ENCODE data around the gene GNE. TPM values are rescaled to one million over a fixed set of nuclear protein-coding genes. Genes with fewer than 3 reads are reported as not detected.

The GNE gene
- total RNA-seq, 4 donors from 2014 or later: 9.6 to 20.0 (median 14.9) TPM

DNA sequence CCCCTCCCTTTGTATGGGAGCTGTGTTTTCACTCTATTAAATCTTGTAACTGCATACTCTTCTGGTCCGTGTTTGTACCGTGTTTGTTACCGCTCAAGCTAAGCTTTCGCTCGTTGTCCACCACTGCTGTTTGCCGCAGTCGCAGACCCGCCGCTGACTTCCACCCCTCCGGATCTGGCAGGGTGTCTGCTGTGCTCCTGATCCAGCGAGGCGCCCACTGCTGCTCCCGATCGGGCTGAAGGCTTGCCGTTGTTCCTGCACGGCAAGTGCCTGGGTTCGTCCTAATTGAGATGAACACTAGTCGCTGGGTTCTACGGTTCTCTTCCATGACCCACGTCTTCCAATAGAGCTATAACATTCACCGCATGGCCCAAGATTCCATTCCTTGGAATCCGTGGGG lies 6.6 kb upstream of the GNE start:
- WGBS: 94% methylated on average over 22 of the region's 22 CpGs
- H3K9me3 ChIP-seq: no peaks in the 10 kb centered on the region
- H3K27ac ChIP-seq: no peak overlapping the region
- H3K4me3 ChIP-seq: no peak overlapping the region
- H3K27me3 ChIP-seq: no peaks in the 10 kb centered on the region
- no peaks in the 10 kb centered on the region for H3K4me1 ChIP-seq
- TF ChIP-seq EP300 (IDR thresholded peaks at IDR 0.05): no peak
- TF ChIP-seq, protein P1, sequence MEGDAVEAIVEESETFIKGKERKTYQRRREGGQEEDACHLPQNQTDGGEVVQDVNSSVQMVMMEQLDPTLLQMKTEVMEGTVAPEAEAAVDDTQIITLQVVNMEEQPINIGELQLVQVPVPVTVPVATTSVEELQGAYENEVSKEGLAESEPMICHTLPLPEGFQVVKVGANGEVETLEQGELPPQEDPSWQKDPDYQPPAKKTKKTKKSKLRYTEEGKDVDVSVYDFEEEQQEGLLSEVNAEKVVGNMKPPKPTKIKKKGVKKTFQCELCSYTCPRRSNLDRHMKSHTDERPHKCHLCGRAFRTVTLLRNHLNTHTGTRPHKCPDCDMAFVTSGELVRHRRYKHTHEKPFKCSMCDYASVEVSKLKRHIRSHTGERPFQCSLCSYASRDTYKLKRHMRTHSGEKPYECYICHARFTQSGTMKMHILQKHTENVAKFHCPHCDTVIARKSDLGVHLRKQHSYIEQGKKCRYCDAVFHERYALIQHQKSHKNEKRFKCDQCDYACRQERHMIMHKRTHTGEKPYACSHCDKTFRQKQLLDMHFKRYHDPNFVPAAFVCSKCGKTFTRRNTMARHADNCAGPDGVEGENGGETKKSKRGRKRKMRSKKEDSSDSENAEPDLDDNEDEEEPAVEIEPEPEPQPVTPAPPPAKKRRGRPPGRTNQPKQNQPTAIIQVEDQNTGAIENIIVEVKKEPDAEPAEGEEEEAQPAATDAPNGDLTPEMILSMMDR (IDR thresholded peaks at IDR 0.05): no peak
- no peak for TF ChIP-seq POLR2AphosphoS5 (IDR thresholded peaks at IDR 0.05)
- TF ChIP-seq POLR2A (IDR thresholded peaks at IDR 0.05): no peak
- H3K36me3 ChIP-seq: no peaks in the 10 kb centered on the region
- no peak for DNase-seq (ENCODE audit: low spot score in 2 of 2)

GRCh38 chr9:36263683-36264082 lies 5.4 kb upstream of the GNE start:
- H3K4me3 ChIP-seq: no peak overlapping the region
- H3K27ac ChIP-seq: no peak overlapping the region
- no peaks in the 10 kb centered on the region for H3K27me3 ChIP-seq
- no peak for DNase-seq (ENCODE audit: low spot score in 2 of 2)
- no peak for TF ChIP-seq POLR2AphosphoS5 (IDR thresholded peaks at IDR 0.05)
- TF ChIP-seq POLR2A (IDR thresholded peaks at IDR 0.05): no peak
- TF ChIP-seq EP300 (IDR thresholded peaks at IDR 0.05): no peak
- TF ChIP-seq, protein P1 (IDR thresholded peaks at IDR 0.05): no peak
- H3K4me1 ChIP-seq: peaks cover 7% of the 10 kb centered on the region
- WGBS: 67% methylated on average over 2 of the region's 2 CpGs
- no peaks in the 10 kb centered on the region for H3K9me3 ChIP-seq
- H3K36me3 ChIP-seq: no peaks in the 10 kb centered on the region

DNA sequence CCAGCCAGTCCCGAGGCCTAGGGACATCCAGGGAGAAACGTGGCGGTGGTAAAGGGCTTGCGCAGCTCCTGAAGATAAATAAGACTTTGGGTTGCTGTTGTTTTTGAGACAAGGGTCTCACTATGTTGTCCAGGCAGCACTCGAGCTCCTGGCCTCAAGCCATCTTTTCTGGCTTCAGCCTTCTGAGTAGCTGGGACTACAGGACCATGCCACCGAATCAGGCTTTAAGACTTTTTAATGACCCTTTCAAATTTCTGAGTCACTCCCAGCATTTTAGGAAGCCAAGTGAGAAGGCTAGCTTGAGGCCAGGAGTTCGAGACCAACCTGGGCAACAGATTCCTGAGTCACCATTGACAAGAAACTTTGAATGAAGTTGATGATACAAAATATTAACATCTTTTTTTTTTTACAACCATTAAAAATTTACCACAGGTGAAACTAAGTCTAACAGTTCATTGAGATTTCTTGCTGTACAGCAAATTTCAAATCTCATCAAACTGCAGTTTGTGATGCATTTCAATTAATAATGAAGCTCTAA lies 817 bp upstream of the GNE start:
- WGBS: 32% methylated on average over 7 of the region's 7 CpGs
- TF ChIP-seq POLR2AphosphoS5 (IDR thresholded peaks at IDR 0.05): no peak
- TF ChIP-seq POLR2A (IDR thresholded peaks at IDR 0.05): no peak
- TF ChIP-seq EP300 (IDR thresholded peaks at IDR 0.05): no peak
- peak overlapping the region; percentile 98 for H3K27ac ChIP-seq
- peak overlapping the region; percentile 84 for H3K4me3 ChIP-seq
- H3K4me1 ChIP-seq: peaks cover 20% of the 10 kb centered on the region
- no peaks in the 10 kb centered on the region for H3K27me3 ChIP-seq
- H3K9me3 ChIP-seq: no peaks in the 10 kb centered on the region
- H3K36me3 ChIP-seq: no peaks in the 10 kb centered on the region
- DNase-seq (ENCODE audit: low spot score in 2 of 2): no peak

DNA sequence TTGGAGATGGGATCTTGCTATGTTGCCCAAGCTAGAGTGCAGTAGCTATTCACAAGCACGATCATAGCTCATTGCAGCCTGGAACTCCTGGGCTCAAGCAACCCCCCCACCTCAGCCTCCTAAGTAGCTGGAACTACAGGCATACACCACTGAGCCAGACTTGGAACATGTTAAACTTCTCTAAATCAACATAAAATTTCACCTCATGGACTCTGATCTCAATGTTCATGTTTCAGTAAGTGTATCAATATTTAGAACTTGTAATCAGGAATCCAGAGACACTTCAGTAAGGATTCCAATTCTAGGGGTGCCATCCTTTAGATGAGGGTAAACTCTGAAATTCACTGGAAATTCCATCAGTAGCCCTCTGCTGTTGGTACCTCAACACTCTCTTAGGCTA lies 6.8 kb downstream of the GNE start:
- no peaks in the 10 kb centered on the region for H3K9me3 ChIP-seq
- peaks cover 7% of the 10 kb centered on the region for H3K4me1 ChIP-seq
- no peak overlapping the region for H3K4me3 ChIP-seq
- no peak for DNase-seq (ENCODE audit: low spot score in 2 of 2)
- H3K36me3 ChIP-seq: peaks cover 10% of the 10 kb centered on the region
- no peak overlapping the region for H3K27ac ChIP-seq
- WGBS: 100% methylated on average over 1 of the region's 1 CpG
- H3K27me3 ChIP-seq: no peaks in the 10 kb centered on the region
- no peak for TF ChIP-seq POLR2AphosphoS5 (IDR thresholded peaks at IDR 0.05)
- no peak for TF ChIP-seq POLR2A (IDR thresholded peaks at IDR 0.05)
- TF ChIP-seq, protein P1 (IDR thresholded peaks at IDR 0.05): no peak
- no peak for TF ChIP-seq EP300 (IDR thresholded peaks at IDR 0.05)

DNA sequence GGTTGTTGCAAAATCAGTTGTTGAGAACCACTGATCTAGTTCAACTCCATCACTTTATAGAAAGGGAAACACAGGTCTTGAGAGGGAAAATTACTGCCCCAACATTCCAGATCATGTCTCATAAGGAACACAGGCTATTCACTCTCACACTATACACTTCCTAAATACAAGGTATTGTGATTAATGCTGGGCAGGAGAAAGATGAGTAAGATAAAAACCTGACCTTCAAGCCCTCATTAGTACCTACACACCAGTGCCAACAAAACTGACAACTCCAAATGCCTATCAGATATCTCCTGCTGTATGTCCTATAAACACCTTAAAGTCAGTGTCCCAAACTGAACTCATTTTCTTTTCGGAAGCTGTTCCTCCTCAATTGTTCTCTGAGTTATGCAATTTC lies 8.2 kb downstream of the GNE start:
- Histone ChIP-seq H3K27ac (no peak overlapping the region), H3K36me3 (peaks cover 23% of the 10 kb centered on the region), H3K27me3 (no peaks in the 10 kb centered on the region), H3K4me3 (no peak overlapping the region), H3K4me1 (peaks cover 6% of the 10 kb centered on the region), H3K9me3 (no peaks in the 10 kb centered on the region)
- no peak for DNase-seq (ENCODE audit: low spot score in 2 of 2)
- 67% methylated on average over 1 of the region's 1 CpG for WGBS
- TF ChIP-seq EP300 (IDR thresholded peaks at IDR 0.05): no peak
- TF ChIP-seq, protein P1 (IDR thresholded peaks at IDR 0.05): no peak
- no peak for TF ChIP-seq POLR2A (IDR thresholded peaks at IDR 0.05)
- no peak for TF ChIP-seq POLR2AphosphoS5 (IDR thresholded peaks at IDR 0.05)

- 62% methylated on average over 6 of the region's 6 CpGs for WGBS
- no peak overlapping the region for H3K27ac ChIP-seq
These were observed 9.1 kb downstream of the GNE start for GRCh38 chr9:36249189-36249588.

More at GRCh38 chr9:36249189-36249588, 9.1 kb downstream of the GNE start:
- no peak for TF ChIP-seq POLR2AphosphoS5 (IDR thresholded peaks at IDR 0.05)
- TF ChIP-seq, protein P1 (IDR thresholded peaks at IDR 0.05): no peak
- TF ChIP-seq POLR2A (IDR thresholded peaks at IDR 0.05): no peak
- TF ChIP-seq EP300 (IDR thresholded peaks at IDR 0.05): no peak
- Histone ChIP-seq H3K27me3 (no peaks in the 10 kb centered on the region), H3K4me1 (peaks cover 6% of the 10 kb centered on the region), H3K36me3 (peaks cover 28% of the 10 kb centered on the region), H3K9me3 (no peaks in the 10 kb centered on the region), H3K4me3 (no peak overlapping the region)
- no peak for DNase-seq (ENCODE audit: low spot score in 2 of 2)

Measured in suprapubic skin (tissue), 4 donors.